ENCODE data around the gene NCKAP5. TPM values are rescaled to one million over a fixed set of nuclear protein-coding genes. Genes with fewer than 3 reads are reported as not detected.

NCKAP5 gene
- total RNA-seq, 1 donor from 2014 or later: 27.9 TPM

DNA sequence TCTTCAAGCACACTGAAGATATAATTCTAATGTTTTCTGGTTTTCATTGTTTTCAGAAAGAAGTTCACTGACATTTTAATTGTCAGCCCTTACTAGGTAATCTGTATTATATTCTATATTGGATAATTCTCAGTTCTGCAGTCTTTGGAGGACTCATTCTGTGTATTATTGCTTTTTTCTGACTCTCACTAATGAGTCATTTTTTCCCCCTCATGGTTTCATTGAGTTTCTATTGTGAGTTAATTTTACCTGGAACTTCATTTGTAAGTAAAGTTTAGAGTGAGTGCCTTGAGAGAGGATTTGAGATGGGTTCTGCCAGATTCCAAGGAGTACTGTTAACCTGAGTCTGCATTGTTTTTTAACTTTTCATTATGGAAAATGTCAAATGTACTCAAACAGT lies 807.9 kb downstream of the NCKAP5 start:
- Mint-ChIP-seq H3K36me3 (ENCODE audit: low read depth) (peaks cover 14% of the 10 kb centered on the region), H3K4me3 (no peak overlapping the region), H3K27me3 (ENCODE audit: low read depth) (no peaks in the 10 kb centered on the region), H3K4me1 (no peaks in the 10 kb centered on the region), H3K27ac (ENCODE audit: unreplicated experiment) (no peak overlapping the region), H3K9me3 (no peaks in the 10 kb centered on the region)
- no peak for DNase-seq (ENCODE audit: low read depth, low spot score)
- TF ChIP-seq, protein P1, sequence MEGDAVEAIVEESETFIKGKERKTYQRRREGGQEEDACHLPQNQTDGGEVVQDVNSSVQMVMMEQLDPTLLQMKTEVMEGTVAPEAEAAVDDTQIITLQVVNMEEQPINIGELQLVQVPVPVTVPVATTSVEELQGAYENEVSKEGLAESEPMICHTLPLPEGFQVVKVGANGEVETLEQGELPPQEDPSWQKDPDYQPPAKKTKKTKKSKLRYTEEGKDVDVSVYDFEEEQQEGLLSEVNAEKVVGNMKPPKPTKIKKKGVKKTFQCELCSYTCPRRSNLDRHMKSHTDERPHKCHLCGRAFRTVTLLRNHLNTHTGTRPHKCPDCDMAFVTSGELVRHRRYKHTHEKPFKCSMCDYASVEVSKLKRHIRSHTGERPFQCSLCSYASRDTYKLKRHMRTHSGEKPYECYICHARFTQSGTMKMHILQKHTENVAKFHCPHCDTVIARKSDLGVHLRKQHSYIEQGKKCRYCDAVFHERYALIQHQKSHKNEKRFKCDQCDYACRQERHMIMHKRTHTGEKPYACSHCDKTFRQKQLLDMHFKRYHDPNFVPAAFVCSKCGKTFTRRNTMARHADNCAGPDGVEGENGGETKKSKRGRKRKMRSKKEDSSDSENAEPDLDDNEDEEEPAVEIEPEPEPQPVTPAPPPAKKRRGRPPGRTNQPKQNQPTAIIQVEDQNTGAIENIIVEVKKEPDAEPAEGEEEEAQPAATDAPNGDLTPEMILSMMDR (conservative IDR thresholded peaks at IDR 0.05): no peak

GRCh38 chr2:132758995-132759394 lies 809.3 kb downstream of the NCKAP5 start:
- no peak for DNase-seq (ENCODE audit: low read depth, low spot score)
- no peaks in the 10 kb centered on the region for H3K9me3 Mint-ChIP-seq
- TF ChIP-seq, protein P1 (conservative IDR thresholded peaks at IDR 0.05): no peak
- no peaks in the 10 kb centered on the region for H3K27me3 Mint-ChIP-seq (ENCODE audit: low read depth)
- no peak overlapping the region for H3K27ac Mint-ChIP-seq (ENCODE audit: unreplicated experiment)
- H3K4me3 Mint-ChIP-seq: no peak overlapping the region
- peaks cover 14% of the 10 kb centered on the region for H3K36me3 Mint-ChIP-seq (ENCODE audit: low read depth)
- no peaks in the 10 kb centered on the region for H3K4me1 Mint-ChIP-seq

GRCh38 chr2:132757676-132758075 lies 810.6 kb downstream of the NCKAP5 start:
- H3K27ac Mint-ChIP-seq (ENCODE audit: unreplicated experiment): no peak overlapping the region

GRCh38 chr2:132757002-132757589 lies 811.2 kb downstream of the NCKAP5 start:
- TF ChIP-seq, protein P1 (conservative IDR thresholded peaks at IDR 0.05): no peak
- Mint-ChIP-seq H3K9me3 (no peaks in the 10 kb centered on the region), H3K27ac (ENCODE audit: unreplicated experiment) (peak overlapping the region; percentile 7), H3K4me3 (no peak overlapping the region), H3K27me3 (ENCODE audit: low read depth) (no peaks in the 10 kb centered on the region), H3K36me3 (ENCODE audit: low read depth) (peaks cover 12% of the 10 kb centered on the region), H3K4me1 (no peaks in the 10 kb centered on the region)
- DNase-seq (ENCODE audit: low read depth, low spot score): no peak

More at GRCh38 chr2:132757676-132758075, 810.6 kb downstream of the NCKAP5 start:
- TF ChIP-seq, protein P1 (conservative IDR thresholded peaks at IDR 0.05): no peak
- no peaks in the 10 kb centered on the region for H3K27me3 Mint-ChIP-seq (ENCODE audit: low read depth)
- no peaks in the 10 kb centered on the region for H3K4me1 Mint-ChIP-seq
- no peak for DNase-seq (ENCODE audit: low read depth, low spot score)
- H3K36me3 Mint-ChIP-seq (ENCODE audit: low read depth): peaks cover 13% of the 10 kb centered on the region
- H3K4me3 Mint-ChIP-seq: no peak overlapping the region
- no peaks in the 10 kb centered on the region for H3K9me3 Mint-ChIP-seq

DNA sequence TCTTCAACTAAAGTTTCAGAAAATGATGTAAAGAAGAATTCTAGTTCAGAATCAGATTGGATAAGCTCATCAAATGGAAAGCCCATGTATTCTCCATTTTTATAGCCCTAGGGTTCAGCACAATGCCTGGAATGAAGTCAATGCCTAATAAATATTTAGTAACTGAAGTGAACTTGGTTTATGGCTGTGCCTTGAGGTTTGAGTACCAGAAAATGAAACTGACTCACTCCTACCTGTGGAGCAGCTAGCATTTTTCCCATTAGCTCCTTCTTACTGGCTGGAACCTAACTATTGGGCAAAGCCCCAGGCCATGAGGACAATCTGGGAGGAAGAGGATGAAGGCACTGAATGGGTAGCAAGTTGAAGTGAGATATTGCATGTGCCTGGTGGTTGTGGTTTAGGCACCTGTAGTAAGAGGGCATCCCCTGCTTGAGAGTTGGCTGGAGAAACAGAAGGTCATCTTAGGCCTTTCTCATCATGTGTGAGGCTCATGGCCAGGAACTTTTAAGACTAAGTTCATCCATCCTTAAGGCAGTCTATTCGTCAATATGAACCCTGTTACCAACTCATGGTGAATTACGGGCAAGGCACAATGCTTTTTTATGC lies 813.3 kb downstream of the NCKAP5 start:
- H3K27me3 Mint-ChIP-seq (ENCODE audit: low read depth): no peaks in the 10 kb centered on the region
- H3K36me3 Mint-ChIP-seq (ENCODE audit: low read depth): peaks cover 13% of the 10 kb centered on the region
- H3K27ac Mint-ChIP-seq (ENCODE audit: unreplicated experiment): no peak overlapping the region
- H3K4me1 Mint-ChIP-seq: peaks cover 15% of the 10 kb centered on the region
- TF ChIP-seq, protein P1 (conservative IDR thresholded peaks at IDR 0.05): no peak
- no peak overlapping the region for H3K4me3 Mint-ChIP-seq
- no peaks in the 10 kb centered on the region for H3K9me3 Mint-ChIP-seq
- DNase-seq (ENCODE audit: low read depth, low spot score): no peak

All from neural crest cell (in vitro differentiated cells).